GM21360 (cell line): Measurements from ENCODE around the gene SUPT3H.

Experiments
- ATAC-seq: cut with Tn5 transposase; IDR thresholded peaks from one replicate; pipeline ENCODE4 v1.9.1; 2021; ENCODE audit warnings: mild to moderate bottlenecking, moderate library complexity; ENCODE audit not compliant: unreplicated experiment

The SUPT3H gene

DNA sequence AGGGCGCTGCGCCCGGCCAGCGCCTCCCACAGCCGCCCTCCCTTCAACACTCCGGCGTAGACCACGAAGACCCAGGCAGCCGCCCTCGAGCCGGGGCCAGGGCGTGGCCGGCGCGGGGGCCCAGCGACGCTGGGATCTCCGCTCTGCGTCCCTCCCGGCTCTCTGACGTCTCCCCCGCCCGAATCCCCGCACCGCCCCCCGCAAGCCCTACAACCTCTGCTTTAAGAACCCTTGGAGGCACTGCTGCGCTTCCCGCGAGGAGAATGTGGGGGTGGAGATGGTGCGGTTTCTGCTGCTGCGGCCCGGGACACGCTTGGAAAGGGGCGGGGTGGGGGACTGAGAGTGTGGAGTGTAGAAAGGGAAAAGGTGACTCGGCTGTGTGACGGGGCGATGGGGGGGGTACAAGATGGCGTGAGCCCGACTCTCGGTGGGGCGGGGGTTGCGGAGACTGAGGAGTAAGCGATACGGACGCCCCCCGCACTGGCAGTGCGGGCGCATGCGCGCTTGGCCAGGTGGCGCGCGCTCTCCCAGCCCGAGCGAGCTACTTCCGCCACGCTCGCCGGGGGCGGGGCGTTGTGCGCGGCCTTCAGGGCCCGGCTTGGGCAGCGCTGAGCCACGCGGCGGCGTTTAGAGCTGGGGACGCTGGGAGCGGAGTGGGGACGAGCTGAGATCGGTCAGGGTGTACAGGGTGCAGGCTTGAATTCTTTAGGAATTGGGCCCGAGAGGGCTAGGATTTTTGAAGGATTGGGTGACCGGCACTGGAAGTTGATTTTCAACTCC lies at the start of gene SUPT3H:
SUPT3H (minus strand) TSS at position 381 of the 780 bp plus-strand sequence.
- peak; percentile 80 for ATAC-seq

- ATAC-seq: no peak
Measured at GRCh38 chr6:45426251-45426650, 48.5 kb upstream of the SUPT3H start.

- ATAC-seq: no peak
Measured at GRCh38 chr6:45424451-45424861, 46.7 kb upstream of the SUPT3H start.

DNA sequence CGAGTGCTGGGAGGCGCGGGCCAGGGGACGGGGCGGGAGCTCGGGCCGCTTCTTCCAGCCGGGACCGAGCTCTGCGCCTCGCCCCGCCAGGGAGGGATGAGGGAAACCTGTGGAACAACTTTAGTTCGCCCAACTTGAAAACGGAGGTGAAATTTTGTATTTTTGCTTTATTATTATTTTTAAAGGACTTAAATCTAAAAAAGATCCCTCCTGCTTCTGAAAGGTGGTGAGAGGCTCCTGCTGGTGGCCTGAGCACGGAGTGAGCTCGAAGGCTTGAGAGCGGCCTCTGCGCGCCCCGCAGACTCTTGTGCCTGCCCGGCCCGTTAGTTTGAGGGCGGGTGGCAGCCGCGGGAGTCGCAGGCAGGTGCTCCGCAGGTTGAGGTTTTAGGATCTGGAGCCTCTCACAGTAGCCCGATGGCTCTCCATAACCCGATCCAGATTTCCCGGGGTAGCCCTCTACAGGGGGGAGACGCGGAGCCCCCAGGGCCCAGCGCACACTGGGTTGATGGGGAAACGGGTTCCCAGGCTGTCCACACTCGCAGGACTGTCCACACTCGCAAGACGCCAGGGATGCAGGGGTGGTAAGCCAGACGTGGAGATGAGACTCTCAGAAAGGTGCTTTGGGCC lies 46.2 kb upstream of the SUPT3H start:
- ATAC-seq: no peak

- no peak for ATAC-seq
Measured at GRCh38 chr6:45423111-45423823, 45.5 kb upstream of the SUPT3H start.

DNA sequence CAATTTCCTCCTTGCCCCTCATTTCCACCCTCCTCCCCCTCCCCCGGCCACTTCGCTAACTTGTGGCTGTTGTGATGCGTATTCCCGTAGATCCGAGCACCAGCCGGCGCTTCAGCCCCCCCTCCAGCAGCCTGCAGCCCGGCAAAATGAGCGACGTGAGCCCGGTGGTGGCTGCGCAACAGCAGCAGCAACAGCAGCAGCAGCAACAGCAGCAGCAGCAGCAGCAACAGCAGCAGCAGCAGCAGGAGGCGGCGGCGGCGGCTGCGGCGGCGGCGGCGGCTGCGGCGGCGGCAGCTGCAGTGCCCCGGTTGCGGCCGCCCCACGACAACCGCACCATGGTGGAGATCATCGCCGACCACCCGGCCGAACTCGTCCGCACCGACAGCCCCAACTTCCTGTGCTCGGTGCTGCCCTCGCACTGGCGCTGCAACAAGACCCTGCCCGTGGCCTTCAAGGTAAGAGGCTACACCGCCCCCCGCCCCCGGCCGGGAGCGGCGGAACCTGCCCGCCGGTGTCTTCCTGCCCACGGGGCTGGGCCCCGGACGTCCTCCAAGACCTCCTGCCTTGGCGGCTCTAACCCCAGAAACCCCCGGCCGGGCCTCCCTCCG lies 44.9 kb upstream of the SUPT3H start:
- ATAC-seq: no peak

- no peak for ATAC-seq
Measured at GRCh38 chr6:45421709-45422502, 44.2 kb upstream of the SUPT3H start.

GRCh38 chr6:45420909-45421708 lies 43.4 kb upstream of the SUPT3H start:
- ATAC-seq: no peak

DNA sequence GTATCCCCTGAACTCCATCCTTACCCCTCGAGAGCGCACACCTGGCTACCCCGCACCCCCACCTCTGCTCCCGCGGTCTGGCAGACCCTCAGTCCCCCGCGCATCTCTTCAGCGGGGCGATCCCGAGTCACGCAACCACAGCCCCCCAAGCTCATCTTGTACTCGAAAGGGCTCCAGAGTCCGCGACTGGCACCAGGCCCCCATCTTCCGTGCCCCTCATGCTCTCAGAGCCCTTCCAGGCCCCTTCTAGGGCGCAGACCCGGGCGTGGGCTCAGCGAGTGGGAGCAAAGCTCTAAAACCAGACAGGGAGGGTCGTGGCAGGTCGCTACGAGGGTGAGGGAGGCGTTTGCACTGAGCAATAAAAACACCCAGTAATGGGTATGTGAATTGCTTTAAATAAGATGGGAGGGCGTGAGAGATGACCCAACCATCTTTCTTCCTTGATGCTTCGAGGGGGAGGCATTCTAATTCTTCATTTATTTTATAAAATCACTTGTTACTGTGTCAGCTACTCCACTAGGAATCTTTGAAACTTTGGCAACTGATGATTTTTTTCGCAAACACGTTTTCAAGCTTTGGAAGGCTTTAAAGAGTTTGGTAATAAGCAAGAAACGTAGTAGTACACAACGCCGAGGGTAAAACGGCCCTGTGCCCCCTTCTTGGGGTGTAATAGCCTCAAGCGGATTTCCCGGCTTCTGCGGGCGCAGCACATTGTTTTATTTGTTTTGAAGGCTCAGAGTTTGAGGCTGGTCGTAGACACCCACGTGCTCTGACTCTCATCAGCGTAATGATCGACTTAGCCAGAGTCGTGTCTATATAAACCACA lies 42.6 kb upstream of the SUPT3H start:
- no peak for ATAC-seq

DNA sequence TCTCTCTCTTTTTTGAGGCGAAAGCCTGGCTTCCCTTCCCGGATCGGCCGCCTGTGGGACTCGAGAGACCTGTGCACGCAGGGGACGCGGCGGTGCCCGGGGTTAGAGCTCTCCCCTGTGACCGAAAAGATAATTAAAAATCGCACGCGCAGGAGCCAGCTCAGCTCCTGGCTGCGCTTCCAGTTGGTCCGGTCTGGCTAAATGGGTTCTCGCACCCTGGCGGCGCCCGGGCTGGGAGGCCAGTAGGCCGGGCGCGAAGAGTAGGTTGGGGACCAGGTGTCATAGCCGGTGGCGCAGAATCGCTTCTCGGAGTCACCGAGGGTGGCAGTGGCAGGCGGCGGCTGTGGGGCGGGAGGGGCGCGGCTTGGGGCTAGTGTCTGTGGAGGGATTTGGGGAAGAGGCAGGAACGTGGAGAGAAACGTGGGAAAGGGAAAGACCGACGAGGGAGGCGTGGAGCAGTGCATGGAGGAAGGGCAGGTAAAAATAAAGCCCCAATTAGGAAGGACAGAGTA lies 41.9 kb upstream of the SUPT3H start:
- no peak for ATAC-seq

GRCh38 chr6:45417436-45417835 lies 39.7 kb upstream of the SUPT3H start:
- no peak for ATAC-seq

DNA sequence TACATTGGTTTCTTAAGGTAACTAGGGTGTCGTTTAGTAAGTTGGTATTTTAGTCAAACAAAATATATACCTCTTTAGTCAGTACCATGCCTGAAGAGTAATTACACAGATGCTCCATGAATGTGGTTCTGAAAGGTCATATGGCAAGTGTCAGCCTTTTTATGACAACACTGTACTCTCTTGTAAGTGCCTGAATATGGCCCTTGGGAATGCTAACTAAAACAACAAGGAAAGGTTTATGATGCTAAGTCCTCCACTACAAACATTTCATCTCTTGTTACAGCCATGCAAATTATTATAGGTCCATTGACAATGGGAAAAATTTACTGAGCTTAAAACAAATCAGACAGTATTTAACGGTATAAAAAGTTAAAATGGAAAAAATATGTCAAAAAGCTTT lies 39.0 kb upstream of the SUPT3H start:
- ATAC-seq: no peak

GRCh38 chr6:45415788-45416518 lies 38.2 kb upstream of the SUPT3H start:
- no peak for ATAC-seq

GRCh38 chr6:45415315-45415714 lies 37.6 kb upstream of the SUPT3H start:
- no peak for ATAC-seq

GRCh38 chr6:45411959-45412358 lies 34.2 kb upstream of the SUPT3H start:
- ATAC-seq: no peak

- no peak for ATAC-seq
Measured at GRCh38 chr6:45400021-45400420, 22.3 kb upstream of the SUPT3H start.

- ATAC-seq: no peak
Measured at GRCh38 chr6:45398075-45398813, 20.5 kb upstream of the SUPT3H start.
